Ishikawa (cell line): ENCODE data around the gene AKR1A1.

Source experiments
- CEBPB ChIP-seq: IDR thresholded peaks from 2 replicates; pipeline ENCODE4 v1.6.1; 2012
- CREB1 ChIP-seq: IDR thresholded peaks from 2 replicates; pipeline ENCODE4 v1.6.1; 2012; ENCODE audit warnings: low read depth
- EGR1 ChIP-seq: IDR thresholded peaks from 2 replicates; pipeline ENCODE4 v1.6.1; 2012
- EP300 ChIP-seq: IDR thresholded peaks from 2 replicates; pipeline ENCODE4 v1.6.1; 2012; ENCODE audit warnings: borderline replicate concordance
- FOXM1 ChIP-seq: IDR thresholded peaks from 2 replicates; pipeline ENCODE4 v1.6.1; 2012; ENCODE audit warnings: low read depth, borderline replicate concordance
- NFIC ChIP-seq: IDR thresholded peaks from 2 replicates; pipeline ENCODE4 v1.6.1; 2012
- RAD21 ChIP-seq: IDR thresholded peaks from 2 replicates; pipeline ENCODE4 v1.6.1; 2012; ENCODE audit warnings: low read depth
- TAF1 ChIP-seq: IDR thresholded peaks from 2 replicates; pipeline ENCODE4 v1.6.1; 2012; ENCODE audit warnings: low read depth, mild to moderate bottlenecking
- TCF12 ChIP-seq: IDR thresholded peaks from 2 replicates; pipeline ENCODE4 v1.6.1; 2012; ENCODE audit warnings: low read depth
- TEAD4 ChIP-seq: IDR thresholded peaks from 2 replicates; pipeline ENCODE4 v1.6.1; 2012
- YY1 ChIP-seq: IDR thresholded peaks from 2 replicates; pipeline ENCODE4 v1.6.1; 2012; ENCODE audit warnings: low read depth
- ZBTB7A ChIP-seq: IDR thresholded peaks from 2 replicates; pipeline ENCODE4 v1.6.1; 2012; ENCODE audit warnings: low read depth
- TF ChIP-seq, protein P1 (sequence below): IDR thresholded peaks from 2 replicates; pipeline ENCODE4 v1.6.1; 2012
- TF ChIP-seq, protein P2 (sequence below): IDR thresholded peaks from 2 replicates; pipeline ENCODE4 v1.6.1; 2012; ENCODE audit warnings: low read depth, mild to moderate bottlenecking
- TF ChIP-seq, protein P3 (sequence below): IDR thresholded peaks from 2 replicates; pipeline ENCODE4 v1.6.1; 2012

Gene AKR1A1

DNA sequence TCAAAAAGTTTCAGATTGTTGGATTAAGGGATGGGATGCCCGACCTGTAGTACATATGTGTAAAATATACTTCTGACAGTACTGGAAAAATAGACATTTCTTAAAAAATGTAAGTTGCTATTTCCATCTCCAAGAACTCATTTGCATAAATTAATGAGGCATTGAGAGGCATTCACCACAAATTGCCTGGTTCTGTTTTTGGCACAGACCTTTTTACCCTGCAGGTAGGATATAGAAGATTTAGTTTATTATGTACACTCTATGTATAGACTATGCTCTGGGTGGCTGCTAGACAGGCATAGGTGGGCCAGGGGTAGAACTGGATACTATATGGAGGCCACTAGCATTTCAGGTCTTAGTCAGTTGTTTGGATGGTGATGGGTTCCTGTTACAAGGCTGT is 65.3 kb downstream of the AKR1A1 start:
- TF ChIP-seq EP300 (no peak), ZBTB7A (no peak), FOXM1 (no peak), CEBPB (no peak), RAD21 (no peak), CREB1 (no peak), TEAD4 (no peak), YY1 (no peak), TAF1 (no peak), TCF12 (no peak), NFIC (no peak), EGR1 (no peak)
- TF ChIP-seq, protein P1, sequence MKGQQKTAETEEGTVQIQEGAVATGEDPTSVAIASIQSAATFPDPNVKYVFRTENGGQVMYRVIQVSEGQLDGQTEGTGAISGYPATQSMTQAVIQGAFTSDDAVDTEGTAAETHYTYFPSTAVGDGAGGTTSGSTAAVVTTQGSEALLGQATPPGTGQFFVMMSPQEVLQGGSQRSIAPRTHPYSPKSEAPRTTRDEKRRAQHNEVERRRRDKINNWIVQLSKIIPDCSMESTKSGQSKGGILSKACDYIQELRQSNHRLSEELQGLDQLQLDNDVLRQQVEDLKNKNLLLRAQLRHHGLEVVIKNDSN, result no peak
- TF ChIP-seq, protein P2, sequence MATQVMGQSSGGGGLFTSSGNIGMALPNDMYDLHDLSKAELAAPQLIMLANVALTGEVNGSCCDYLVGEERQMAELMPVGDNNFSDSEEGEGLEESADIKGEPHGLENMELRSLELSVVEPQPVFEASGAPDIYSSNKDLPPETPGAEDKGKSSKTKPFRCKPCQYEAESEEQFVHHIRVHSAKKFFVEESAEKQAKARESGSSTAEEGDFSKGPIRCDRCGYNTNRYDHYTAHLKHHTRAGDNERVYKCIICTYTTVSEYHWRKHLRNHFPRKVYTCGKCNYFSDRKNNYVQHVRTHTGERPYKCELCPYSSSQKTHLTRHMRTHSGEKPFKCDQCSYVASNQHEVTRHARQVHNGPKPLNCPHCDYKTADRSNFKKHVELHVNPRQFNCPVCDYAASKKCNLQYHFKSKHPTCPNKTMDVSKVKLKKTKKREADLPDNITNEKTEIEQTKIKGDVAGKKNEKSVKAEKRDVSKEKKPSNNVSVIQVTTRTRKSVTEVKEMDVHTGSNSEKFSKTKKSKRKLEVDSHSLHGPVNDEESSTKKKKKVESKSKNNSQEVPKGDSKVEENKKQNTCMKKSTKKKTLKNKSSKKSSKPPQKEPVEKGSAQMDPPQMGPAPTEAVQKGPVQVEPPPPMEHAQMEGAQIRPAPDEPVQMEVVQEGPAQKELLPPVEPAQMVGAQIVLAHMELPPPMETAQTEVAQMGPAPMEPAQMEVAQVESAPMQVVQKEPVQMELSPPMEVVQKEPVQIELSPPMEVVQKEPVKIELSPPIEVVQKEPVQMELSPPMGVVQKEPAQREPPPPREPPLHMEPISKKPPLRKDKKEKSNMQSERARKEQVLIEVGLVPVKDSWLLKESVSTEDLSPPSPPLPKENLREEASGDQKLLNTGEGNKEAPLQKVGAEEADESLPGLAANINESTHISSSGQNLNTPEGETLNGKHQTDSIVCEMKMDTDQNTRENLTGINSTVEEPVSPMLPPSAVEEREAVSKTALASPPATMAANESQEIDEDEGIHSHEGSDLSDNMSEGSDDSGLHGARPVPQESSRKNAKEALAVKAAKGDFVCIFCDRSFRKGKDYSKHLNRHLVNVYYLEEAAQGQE, result no peak
- TF ChIP-seq, protein P3, sequence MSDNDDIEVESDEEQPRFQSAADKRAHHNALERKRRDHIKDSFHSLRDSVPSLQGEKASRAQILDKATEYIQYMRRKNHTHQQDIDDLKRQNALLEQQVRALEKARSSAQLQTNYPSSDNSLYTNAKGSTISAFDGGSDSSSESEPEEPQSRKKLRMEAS, result no peak

DNA sequence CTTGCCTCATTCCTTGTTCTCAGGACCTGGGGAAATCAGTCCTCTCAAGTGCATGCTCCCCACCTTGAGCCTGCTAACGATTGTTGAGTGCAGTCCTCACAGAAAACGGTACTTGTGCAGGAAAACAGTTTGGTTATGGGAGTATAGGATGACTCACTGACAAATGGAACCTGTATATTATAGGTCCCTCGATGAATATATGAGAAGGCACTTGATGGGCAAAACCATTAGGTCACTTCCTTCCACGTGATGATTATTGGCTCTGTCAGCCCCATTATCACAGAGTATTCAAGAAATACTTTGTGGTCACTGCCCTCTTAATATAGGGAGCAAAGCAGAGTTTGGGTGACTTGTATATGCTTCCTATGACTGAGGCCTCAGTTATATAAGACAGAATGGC is 67.0 kb downstream of the AKR1A1 start:
- TF ChIP-seq, protein P3, result no peak
- TF ChIP-seq RAD21 (no peak), TAF1 (no peak), EGR1 (no peak), TCF12 (no peak), NFIC (no peak), ZBTB7A (no peak), TEAD4 (no peak), YY1 (no peak), CREB1 (no peak)
- TF ChIP-seq, protein P1, result no peak
- TF ChIP-seq, protein P2, result no peak

DNA sequence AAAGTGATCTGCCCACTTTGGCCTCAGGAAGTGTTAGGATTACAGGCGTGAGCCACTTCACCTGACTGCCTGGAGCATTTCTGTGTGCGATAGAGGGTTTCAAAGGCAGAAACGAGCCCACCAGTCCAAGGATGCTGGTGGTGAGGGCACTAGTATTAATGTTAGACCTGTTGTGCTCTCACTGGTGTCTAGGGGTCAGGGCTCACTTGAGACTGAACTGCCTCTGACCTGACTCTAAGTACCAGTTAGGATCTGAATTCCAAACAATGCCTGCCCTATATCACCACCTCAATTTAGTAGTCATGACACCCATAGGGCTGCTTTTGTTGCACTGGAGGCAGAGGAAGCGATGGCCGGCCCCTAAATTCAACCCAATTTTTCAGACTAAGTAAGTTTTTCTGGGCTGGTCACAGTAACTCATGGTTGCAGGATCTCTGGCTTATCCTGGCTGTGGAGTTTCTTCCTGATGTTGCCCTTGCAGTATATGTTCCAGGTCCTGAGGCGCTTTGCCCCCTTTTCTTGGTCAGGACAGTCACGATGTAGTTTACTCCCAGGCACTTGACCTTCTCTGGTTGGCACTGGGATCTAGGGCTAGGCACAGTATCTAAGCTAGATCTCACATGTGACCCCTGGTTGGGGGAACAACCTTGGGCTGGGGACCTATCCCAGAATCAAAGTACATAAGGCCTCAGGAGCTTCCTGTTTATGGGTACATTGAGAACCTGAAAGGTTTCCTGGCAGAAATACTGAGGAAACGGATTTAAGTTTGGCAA is 68.7 kb downstream of the AKR1A1 start:
- TF ChIP-seq FOXM1 (no peak), EGR1 (no peak), RAD21 (no peak), CEBPB (no peak), YY1 (no peak), TEAD4 (no peak), TAF1 (no peak), CREB1 (no peak)
- TF ChIP-seq, protein P2, result no peak
- TF ChIP-seq, protein P1, result no peak
- TF ChIP-seq, protein P3, result no peak
